HEK293 (cell line): Measurements from ENCODE around the gene STARD5.

ENCODE experiments used
- CTCF ChIA-PET: fragments of 350-600 bp; formaldehyde crosslinking; extraction: SDS; loops from one replicate; lab custom pipeline; 2021; ENCODE audit warnings: antibody characterized with exemption; lab: Yijun Ruan, JAX
- POLR2A ChIA-PET: fragments of 300-600 bp; formaldehyde crosslinking; extraction: SDS; loops from one replicate; lab custom pipeline; 2020; ENCODE audit warnings: antibody characterized with exemption, inconsistent platforms; lab: Yijun Ruan, JAX
- H3K27ac ChIP-seq: fragments of 200-500 bp; sonication (Bioruptor generic); 2 replicates; pipeline ENCODE4 v1.5.1; 2014; ENCODE audit warnings: low read depth, low read length, control low read depth, inconsistent platforms; ENCODE audit errors: extremely low read depth
- H3K36me3 ChIP-seq, 2 experiments: fragments of 200-500 bp in 1 of 2; sonication (Bioruptor generic) in 1 of 2; 1 replicate in 1 of 2; 2 replicates in 1 of 2; pipeline ENCODE4 v1.5.1; 2014 to 2017; ENCODE audit warnings: inconsistent platforms in 2 of 2, low read length in 2 of 2; ENCODE audit not compliant: control insufficient read depth in 2 of 2, insufficient read depth in 1 of 2
- H3K4me1 ChIP-seq: fragments of 200-500 bp; sonication (Bioruptor generic); 2 replicates; pipeline ENCODE4 v1.5.1; 2014; ENCODE audit warnings: mild to moderate bottlenecking, low read length, inconsistent platforms; ENCODE audit not compliant: control insufficient read depth, insufficient read depth
- H3K4me3 ChIP-seq: 2 replicates; pipeline ENCODE4 v1.5.1; 2011; ENCODE audit warnings: low read depth, mild to moderate bottlenecking, control low read depth, low read length, moderate library complexity
- H3K9me3 ChIP-seq: fragments of 200-500 bp; sonication (Bioruptor generic); 2 replicates; pipeline ENCODE4 v1.5.1; 2014; ENCODE audit warnings: low read depth, low read length, inconsistent platforms; ENCODE audit not compliant: control insufficient read depth, insufficient read depth
- ATF2 ChIP-seq: fragments of 450-650 bp; formaldehyde crosslinking; IDR thresholded peaks from 2 replicates; pipeline ENCODE4 v1.5.1; 2016; ENCODE audit warnings: missing biosample characterization, missing genetic modification characterization, low read depth
- KLF17 ChIP-seq: fragments of 450-650 bp; formaldehyde crosslinking; IDR thresholded peaks from 2 replicates; pipeline ENCODE4 v1.5.1; 2016; ENCODE audit warnings: missing biosample characterization, missing genetic modification characterization
- MEIS1 ChIP-seq: sonication (generic); formaldehyde crosslinking; IDR thresholded peaks from 2 replicates; pipeline ENCODE4 v1.8.1; 2022; ENCODE audit warnings: missing genetic modification reagents, mild to moderate bottlenecking, borderline replicate concordance
- MYNN ChIP-seq: fragments of 450-650 bp; formaldehyde crosslinking; IDR thresholded peaks from 2 replicates; pipeline ENCODE4 v1.5.1; 2016; ENCODE audit warnings: missing biosample characterization, missing genetic modification characterization, borderline replicate concordance
- MZF1 ChIP-seq: fragments of 450-650 bp; formaldehyde crosslinking; IDR thresholded peaks from 2 replicates; pipeline ENCODE4 v1.5.1; 2017; ENCODE audit warnings: missing biosample characterization, missing genetic modification characterization, borderline replicate concordance
- OSR2 ChIP-seq: fragments of 450-650 bp; formaldehyde crosslinking; IDR thresholded peaks from 2 replicates; pipeline ENCODE4 v1.5.1; 2016; ENCODE audit warnings: missing biosample characterization, missing genetic modification characterization
- SCRT2 ChIP-seq: fragments of 450-650 bp; formaldehyde crosslinking; IDR thresholded peaks from 2 replicates; pipeline ENCODE4 v1.5.1; 2016; ENCODE audit warnings: missing biosample characterization, missing genetic modification characterization
- TSHZ1 ChIP-seq: fragments of 450-650 bp; formaldehyde crosslinking; IDR thresholded peaks from 2 replicates; pipeline ENCODE4 v1.5.1; 2016; ENCODE audit warnings: missing biosample characterization, missing genetic modification characterization, borderline replicate concordance
- ZNF132 ChIP-seq: fragments of 450-650 bp; formaldehyde crosslinking; IDR thresholded peaks from 2 replicates; pipeline ENCODE4 v1.5.1; 2017; ENCODE audit warnings: missing biosample characterization, missing genetic modification characterization, borderline replicate concordance
- ZNF146 ChIP-seq: fragments of 450-650 bp; formaldehyde crosslinking; IDR thresholded peaks from 2 replicates; pipeline ENCODE4 v1.5.1; 2016; ENCODE audit warnings: missing biosample characterization, missing genetic modification characterization
- ZNF223 ChIP-seq: fragments of 450-650 bp; formaldehyde crosslinking; IDR thresholded peaks from 2 replicates; pipeline ENCODE4 v1.5.1; 2016; ENCODE audit warnings: missing biosample characterization, missing genetic modification characterization
- ZNF366 ChIP-seq: fragments of 450-650 bp; formaldehyde crosslinking; conservative IDR thresholded peaks from 2 replicates; pipeline ENCODE4 v1.5.1; 2016; ENCODE audit warnings: missing biosample characterization, missing genetic modification characterization
- ZNF394 ChIP-seq: fragments of 450-650 bp; formaldehyde crosslinking; IDR thresholded peaks from 2 replicates; pipeline ENCODE4 v1.5.1; 2016; ENCODE audit warnings: missing biosample characterization, missing genetic modification characterization, mild to moderate bottlenecking, moderate library complexity, borderline replicate concordance
- ZNF544 ChIP-seq: fragments of 450-650 bp; formaldehyde crosslinking; IDR thresholded peaks from 2 replicates; pipeline ENCODE4 v1.5.0; 2017; ENCODE audit warnings: missing biosample characterization, missing genetic modification characterization
- ZNF626 ChIP-seq: fragments of 450-650 bp; sonication (Bioruptor Pico); formaldehyde crosslinking; IDR thresholded peaks from 2 replicates; pipeline ENCODE4 v1.5.1; 2018; ENCODE audit warnings: missing biosample characterization, missing genetic modification characterization, inconsistent platforms
- ZNF747 ChIP-seq: fragments of 450-650 bp; formaldehyde crosslinking; IDR thresholded peaks from 2 replicates; pipeline ENCODE4 v1.5.1; 2016; ENCODE audit warnings: missing biosample characterization, missing genetic modification characterization
- ZNF768 ChIP-seq: fragments of 450-650 bp; formaldehyde crosslinking; IDR thresholded peaks from 2 replicates; pipeline ENCODE4 v1.5.1; 2018; ENCODE audit warnings: missing biosample characterization, mild to moderate bottlenecking, missing genetic modification characterization

Gene STARD5

GRCh38 chr15:81323559-81323943, 390 bp downstream of the STARD5 start:
- Histone ChIP-seq H3K4me3 (peak overlapping the region; percentile 61), H3K9me3 (no peaks in the 10 kb centered on the region), H3K36me3 (peaks cover 5 to 18% of the 10 kb centered on the region in 2 experiments; a peak in 2 of 3 replicates)
- CTCF ChIA-PET, result interaction anchor here (0.9 to 1.9 kb wide), 2 partner anchors 13 to 76 kb away, joined by 3 to 10 read pairs; no protein-coding TSS in a partner anchor
- no peak for TF ChIP-seq KLF17
- TF ChIP-seq ZNF223, result no peak
- TF ChIP-seq ZNF747 (tag by site-specific recombination), result no peak
- TF ChIP-seq MZF1 (tag by site-specific recombination), result peak; percentile 81
- no peak for TF ChIP-seq TSHZ1 (tag by site-specific recombination)
- no peak for TF ChIP-seq ZNF544 (tag by site-specific recombination)
- TF ChIP-seq SCRT2 (tag by site-specific recombination), result 0 out of 2 replicates have a peak, but pooled peaks have one; percentile 24
- TF ChIP-seq ZNF146 (tag by site-specific recombination), result no peak
- no peak for TF ChIP-seq MYNN (tag by site-specific recombination)
- TF ChIP-seq ZNF768, result no peak
- TF ChIP-seq OSR2, result no peak
- no peak for TF ChIP-seq ZNF394 (tag by site-specific recombination)
- TF ChIP-seq, all 188 proteins: peak for 2
- POLR2A ChIA-PET, result interaction anchor here (0.6 to 1.2 kb wide), 8 partner anchors 9 to 1219 kb away, joined by 3 to 5 read pairs (median 4); partner anchors contain the start of gene TLNRD1
- Histone ChIP-seq H3K27ac (no peak overlapping the region), H3K4me1 (no peaks in the 10 kb centered on the region)

GRCh38 chr15:81322676-81323253, 1.2 kb downstream of the STARD5 start:
- CTCF ChIA-PET, result interaction anchor here (0.6 to 1.1 kb wide), 3 partner anchors 29 to 76 kb away, joined by 3 to 4 read pairs (median 3); no protein-coding TSS in a partner anchor
- Histone ChIP-seq H3K36me3 (peaks cover 5 to 26% of the 10 kb centered on the region in 2 experiments; a peak in 2 of 3 replicates), H3K4me3 (no peak overlapping the region), H3K4me1 (no peaks in the 10 kb centered on the region), H3K27ac (no peak overlapping the region), H3K9me3 (no peaks in the 10 kb centered on the region)
- POLR2A ChIA-PET, result no interaction called here
- TF ChIP-seq ZNF366 (tag by site-specific recombination) (no peak), ZNF626 (tag by site-specific recombination) (no peak), ZNF132 (no peak)

GRCh38 chr15:81321667-81322066, 2.3 kb downstream of the STARD5 start:
- no peaks in the 10 kb centered on the region for H3K9me3 ChIP-seq
- H3K4me1 ChIP-seq, result no peaks in the 10 kb centered on the region
- CTCF ChIA-PET, result interaction anchor here (0.7 to 1.4 kb wide), 4 partner anchors 15 to 130 kb away, joined by 3 to 9 read pairs (median 4); no protein-coding TSS in a partner anchor
- H3K4me3 ChIP-seq, result no peak overlapping the region
- peaks cover 8 to 34% of the 10 kb centered on the region in 2 experiments; a peak in 2 of 3 replicates for H3K36me3 ChIP-seq
- peak; percentile 85 for TF ChIP-seq ATF2 (tag by site-specific recombination)
- TF ChIP-seq MEIS1 (CRISPR knock-in tag), result no peak
- TF ChIP-seq, all 188 proteins: peak for 1
- no peak overlapping the region for H3K27ac ChIP-seq
- POLR2A ChIA-PET, result no interaction called here
